Uterus (tissue), 4 donors: Measurements from ENCODE around the gene PTPRM. TPM values are rescaled to one million over a fixed set of nuclear protein-coding genes. Genes with fewer than 3 reads are reported as not detected.

Experiments used
- DNase-seq, 2 donors: peaks; one replicate each; pipeline ENCODE4 v3.0.0-alpha.2; 2019 to 2020
- H3K27ac ChIP-seq, 2 donors: fragments of 200-600 bp; sonication (generic); 1 replicate in 1 of 2; 2 replicates in 1 of 2; pipeline ENCODE4 v1.5.1; 2016 to 2018
- H3K27me3 ChIP-seq, 2 donors: fragments of 200-600 bp; sonication (generic); one replicate each; pipeline ENCODE4 v1.5.1; 2018 to 2019; ENCODE audit warnings: control low read depth in 1 of 2
- H3K36me3 ChIP-seq, 2 donors: fragments of 200-600 bp; sonication (generic); one replicate each; pipeline ENCODE4 v1.5.1; 2019; ENCODE audit warnings: control low read depth in 1 of 2
- H3K4me1 ChIP-seq, 2 donors: fragments of 200-600 bp; sonication (generic); one replicate each; pipeline ENCODE4 v1.5.1; 2018 to 2019; ENCODE audit warnings: control low read depth in 1 of 2
- H3K4me3 ChIP-seq, 2 donors: fragments of 200-600 bp; sonication (generic); 1 replicate in 1 of 2; 2 replicates in 1 of 2; pipeline ENCODE4 v1.5.1; 2018 to 2019; ENCODE audit warnings: mild to moderate bottlenecking in 1 of 2
- H3K9me3 ChIP-seq, 2 donors: fragments of 200-600 bp; sonication (generic); one replicate each; pipeline ENCODE4 v1.5.1; 2019; ENCODE audit warnings: control low read depth in 1 of 2
- CTCF ChIP-seq, 4 experiments: fragments of 200-600 bp in 2 of 4; fragments of 450-650 bp in 2 of 4; sonication (generic) in 2 of 4; IDR thresholded peaks; one replicate each; pipeline ENCODE4 v1.5.1; 2016 to 2019; ENCODE audit warnings: antibody characterized with exemption in 4 of 4, mild to moderate bottlenecking in 2 of 4, moderate library complexity in 1 of 4
- POLR2A ChIP-seq, 2 donors: fragments of 450-650 bp; IDR thresholded peaks; one replicate each; pipeline ENCODE4 v1.6.1; 2016; ENCODE audit warnings: antibody characterized with exemption in 2 of 2, mild to moderate bottlenecking in 1 of 2, moderate library complexity in 1 of 2
- intact Hi-C: fragments of 100-400 bp; cut with DNase I; formaldehyde crosslinking; loops from one replicate; pipeline ENCODE4 v1.15.1; 2023; ENCODE audit warnings: low total_unique reads
- total RNA-seq, 4 donors: library from RNA; depleted of rRNA in 3 of 4; stranded (reverse); fragments of >200 nt in 3 of 4; gene quantifications; one replicate each; pipeline versions ENCODE4 v1.1.0 to v1.2.4, GENCODE V29; 2014 to 2023
- donor health status: DM: yes; HTN: yes; CAD: no.

Gene PTPRM
- total RNA-seq, 4 donors from 2014 or later = 62.0 to 127 (median 85.7) TPM

- intact Hi-C loops = no loop called here
- no peak overlapping the region for H3K4me3 ChIP-seq
- no peak for DNase-seq
- no peaks in the 10 kb centered on the region for H3K36me3 ChIP-seq
- H3K27me3 ChIP-seq = no peaks in the 10 kb centered on the region
- no peaks in the 10 kb centered on the region for H3K9me3 ChIP-seq
- TF ChIP-seq POLR2A (IDR thresholded peaks at IDR 0.05) = no peak
- TF ChIP-seq CTCF (IDR thresholded peaks at IDR 0.05) = no peak
- no peaks in the 10 kb centered on the region for H3K4me1 ChIP-seq
- H3K27ac ChIP-seq = no peak overlapping the region
Measured at GRCh38 chr18:8163286-8163959, 596.3 kb downstream of the PTPRM start.

GRCh38 chr18:8165095-8165494, 598.0 kb downstream of the PTPRM start:
- no peak for TF ChIP-seq CTCF (IDR thresholded peaks at IDR 0.05)
- no peak for TF ChIP-seq POLR2A (IDR thresholded peaks at IDR 0.05)
- Histone ChIP-seq H3K9me3 (no peaks in the 10 kb centered on the region), H3K36me3 (no peaks in the 10 kb centered on the region), H3K4me3 (no peak overlapping the region), H3K4me1 (no peaks in the 10 kb centered on the region), H3K27ac (no peak overlapping the region), H3K27me3 (no peaks in the 10 kb centered on the region)
- DNase-seq = no peak
- intact Hi-C loops = no loop called here

- DNase-seq = no peak
Measured at GRCh38 chr18:8167026-8167425, 599.9 kb downstream of the PTPRM start.

GRCh38 chr18:8167673-8168072, 600.6 kb downstream of the PTPRM start:
- DNase-seq = no peak
- H3K36me3 ChIP-seq = no peaks in the 10 kb centered on the region
- intact Hi-C loops = no loop called here
- H3K9me3 ChIP-seq = no peaks in the 10 kb centered on the region
- no peak overlapping the region for H3K27ac ChIP-seq
- TF ChIP-seq CTCF (IDR thresholded peaks at IDR 0.05) = no peak
- TF ChIP-seq POLR2A (IDR thresholded peaks at IDR 0.05) = no peak
- no peaks in the 10 kb centered on the region for H3K4me1 ChIP-seq
- no peaks in the 10 kb centered on the region for H3K27me3 ChIP-seq
- H3K4me3 ChIP-seq = no peak overlapping the region

More at GRCh38 chr18:8167026-8167425, 599.9 kb downstream of the PTPRM start:
- H3K4me3 ChIP-seq = no peak overlapping the region
- intact Hi-C loops = no loop called here
- no peaks in the 10 kb centered on the region for H3K27me3 ChIP-seq
- H3K4me1 ChIP-seq = no peaks in the 10 kb centered on the region
- H3K27ac ChIP-seq = no peak overlapping the region
- H3K9me3 ChIP-seq = no peaks in the 10 kb centered on the region
- H3K36me3 ChIP-seq = no peaks in the 10 kb centered on the region
- no peak for TF ChIP-seq CTCF (IDR thresholded peaks at IDR 0.05)
- no peak for TF ChIP-seq POLR2A (IDR thresholded peaks at IDR 0.05)

GRCh38 chr18:8169722-8170121, 602.6 kb downstream of the PTPRM start:
- H3K27me3 ChIP-seq = no peaks in the 10 kb centered on the region
- DNase-seq = no peak
- H3K4me1 ChIP-seq = no peaks in the 10 kb centered on the region
- no peaks in the 10 kb centered on the region for H3K9me3 ChIP-seq
- H3K27ac ChIP-seq = no peak overlapping the region
- intact Hi-C loops = no loop called here
- TF ChIP-seq POLR2A (IDR thresholded peaks at IDR 0.05) = no peak
- TF ChIP-seq CTCF (IDR thresholded peaks at IDR 0.05) = no peak
- H3K4me3 ChIP-seq = no peak overlapping the region
- H3K36me3 ChIP-seq = no peaks in the 10 kb centered on the region
